Measurements from ENCODE around the gene APOBEC3B. TPM values are rescaled to one million over a fixed set of nuclear protein-coding genes. Genes with fewer than 3 reads are reported as not detected.
"Not testable (repeated sequence)": the region's sequence is repeated elsewhere in the genome, so short reads cannot be mapped to it uniquely, and the experiment has no call there.

Gene APOBEC3B
- total RNA-seq, 4 donors from 2014 or later, result 1.2 to 1.5 TPM; not detected in 2

DNA sequence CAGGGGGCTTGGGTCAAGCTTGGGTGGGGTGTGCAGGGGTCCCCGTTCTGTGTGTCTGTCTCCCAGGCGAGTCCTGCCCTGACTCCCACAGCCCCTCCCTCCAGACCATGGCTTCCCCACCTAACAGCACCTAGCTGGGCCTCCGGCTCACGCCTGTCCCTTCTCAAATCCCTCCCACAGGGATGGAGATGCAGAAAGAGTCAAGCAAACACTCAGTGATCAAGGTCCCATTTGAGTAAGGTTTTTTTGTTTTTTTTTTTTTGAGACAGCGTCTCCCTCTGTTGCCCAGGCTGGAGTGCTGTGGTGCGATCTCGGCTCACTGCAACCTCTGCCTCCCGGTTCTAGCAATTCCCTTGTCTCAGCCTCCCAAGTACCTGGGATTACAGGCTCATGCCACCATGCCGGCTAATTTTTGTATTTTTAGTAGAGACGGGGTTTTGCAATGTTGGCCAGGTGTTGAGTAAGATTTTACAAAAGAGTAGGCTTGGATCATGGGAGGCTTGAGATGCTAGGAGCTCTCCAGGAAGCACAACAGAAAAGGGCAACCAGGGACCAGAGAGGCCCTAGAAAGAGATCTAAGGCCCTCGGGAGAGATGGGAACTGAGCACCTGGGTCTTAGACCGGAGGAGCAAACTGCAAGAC is 44.5 kb downstream of the APOBEC3B start:
- no peaks in the 10 kb centered on the region for H3K36me3 ChIP-seq
- intact Hi-C loops (cut with DNase I; ENCODE audit: low total_unique reads), result no loop called here
- no peaks in the 10 kb centered on the region for H3K27me3 ChIP-seq
- no peaks in the 10 kb centered on the region for H3K9me3 ChIP-seq
- TF ChIP-seq POLR2A (IDR thresholded peaks at IDR 0.05), result no peak
- TF ChIP-seq, protein P1, sequence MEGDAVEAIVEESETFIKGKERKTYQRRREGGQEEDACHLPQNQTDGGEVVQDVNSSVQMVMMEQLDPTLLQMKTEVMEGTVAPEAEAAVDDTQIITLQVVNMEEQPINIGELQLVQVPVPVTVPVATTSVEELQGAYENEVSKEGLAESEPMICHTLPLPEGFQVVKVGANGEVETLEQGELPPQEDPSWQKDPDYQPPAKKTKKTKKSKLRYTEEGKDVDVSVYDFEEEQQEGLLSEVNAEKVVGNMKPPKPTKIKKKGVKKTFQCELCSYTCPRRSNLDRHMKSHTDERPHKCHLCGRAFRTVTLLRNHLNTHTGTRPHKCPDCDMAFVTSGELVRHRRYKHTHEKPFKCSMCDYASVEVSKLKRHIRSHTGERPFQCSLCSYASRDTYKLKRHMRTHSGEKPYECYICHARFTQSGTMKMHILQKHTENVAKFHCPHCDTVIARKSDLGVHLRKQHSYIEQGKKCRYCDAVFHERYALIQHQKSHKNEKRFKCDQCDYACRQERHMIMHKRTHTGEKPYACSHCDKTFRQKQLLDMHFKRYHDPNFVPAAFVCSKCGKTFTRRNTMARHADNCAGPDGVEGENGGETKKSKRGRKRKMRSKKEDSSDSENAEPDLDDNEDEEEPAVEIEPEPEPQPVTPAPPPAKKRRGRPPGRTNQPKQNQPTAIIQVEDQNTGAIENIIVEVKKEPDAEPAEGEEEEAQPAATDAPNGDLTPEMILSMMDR (IDR thresholded peaks at IDR 0.05), result no peak
- no peak overlapping the region for H3K4me3 ChIP-seq
- no peak overlapping the region for H3K27ac ChIP-seq
- DNase-seq, result no peak
- no peaks in the 10 kb centered on the region for H3K4me1 ChIP-seq

DNA sequence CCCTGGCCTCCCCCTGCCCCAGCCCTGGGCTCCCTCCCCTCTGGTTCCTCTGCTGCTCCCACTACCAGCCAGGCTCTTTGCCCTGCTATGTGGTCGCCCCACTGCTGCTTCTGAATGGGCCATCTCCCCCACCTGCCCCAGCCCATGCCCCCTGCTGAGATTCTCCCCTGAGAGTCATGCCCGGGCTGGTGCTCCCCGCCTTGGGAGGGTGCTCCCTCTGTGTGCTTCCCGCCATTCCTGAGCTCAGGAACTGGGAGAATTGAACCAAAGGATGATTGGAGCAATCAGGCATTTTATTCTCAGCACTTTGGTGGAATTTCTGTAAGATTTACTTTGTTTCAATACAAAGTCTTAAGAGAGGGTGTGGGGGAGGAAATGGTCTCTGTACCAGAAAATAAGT is 45.6 kb downstream of the APOBEC3B start:
- Histone ChIP-seq H3K4me1 (no peaks in the 10 kb centered on the region), H3K4me3 (no peak overlapping the region), H3K27ac (no peak overlapping the region), H3K27me3 (no peaks in the 10 kb centered on the region), H3K9me3 (no peaks in the 10 kb centered on the region), H3K36me3 (no peaks in the 10 kb centered on the region)
- DNase-seq, result no peak
- TF ChIP-seq, protein P1 (IDR thresholded peaks at IDR 0.05), result no peak
- TF ChIP-seq POLR2A (IDR thresholded peaks at IDR 0.05), result no peak
- intact Hi-C loops (cut with DNase I; ENCODE audit: low total_unique reads), result no loop called here

DNA sequence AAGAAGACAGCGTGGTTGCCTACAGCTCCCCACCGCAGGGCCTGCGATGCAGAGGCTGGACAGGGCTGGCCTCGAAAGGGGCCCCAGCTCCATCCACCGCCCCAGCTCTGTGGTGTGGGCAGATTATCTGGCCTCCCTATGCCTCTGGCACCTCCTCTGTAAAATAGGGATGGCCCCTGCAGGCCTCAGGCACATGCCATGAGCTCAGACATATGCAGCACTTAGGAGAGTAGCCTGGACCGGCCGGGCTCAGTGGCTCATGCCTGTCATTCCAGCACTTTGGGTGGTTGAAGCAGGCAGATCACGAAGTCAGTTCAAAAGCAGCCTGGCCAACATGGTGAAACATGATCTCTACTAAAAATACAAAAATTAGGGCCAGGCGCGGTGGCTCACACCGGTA is 46.1 kb downstream of the APOBEC3B start:
- intact Hi-C loops (cut with DNase I; ENCODE audit: low total_unique reads), result no loop called here
- H3K4me1 ChIP-seq, result no peaks in the 10 kb centered on the region

DNA sequence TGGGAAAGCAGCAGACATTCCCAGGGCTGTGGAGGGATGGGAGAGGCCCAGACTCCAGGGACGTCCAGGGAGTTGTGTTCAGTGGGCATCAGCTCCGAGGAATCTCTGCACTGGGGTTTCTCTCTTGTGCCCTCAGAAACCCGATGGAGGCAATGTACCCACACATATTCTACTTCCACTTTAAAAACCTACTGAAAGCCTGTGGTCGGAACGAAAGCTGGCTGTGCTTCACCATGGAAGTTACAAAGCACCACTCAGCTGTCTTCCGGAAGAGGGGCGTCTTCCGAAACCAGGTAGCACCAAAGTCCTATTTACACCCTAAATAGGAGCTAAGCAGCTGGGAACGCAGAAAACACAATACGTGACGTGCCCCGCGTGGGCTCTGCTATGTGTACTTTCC is 47.1 kb downstream of the APOBEC3B start:
- H3K4me3 ChIP-seq, result no peak overlapping the region
- TF ChIP-seq, protein P1 (IDR thresholded peaks at IDR 0.05), result no peak
- no peak for TF ChIP-seq POLR2A (IDR thresholded peaks at IDR 0.05)
- no peak overlapping the region for H3K27ac ChIP-seq
- no peaks in the 10 kb centered on the region for H3K9me3 ChIP-seq
- H3K27me3 ChIP-seq, result no peaks in the 10 kb centered on the region
- H3K36me3 ChIP-seq, result no peaks in the 10 kb centered on the region
- DNase-seq, result no peak
- H3K4me1 ChIP-seq, result no peaks in the 10 kb centered on the region
- intact Hi-C loops (cut with DNase I; ENCODE audit: low total_unique reads), result no loop called here

More for the DNA sequence above, 46.1 kb downstream of the APOBEC3B start:
- Histone ChIP-seq H3K9me3 (no peaks in the 10 kb centered on the region), H3K27me3 (no peaks in the 10 kb centered on the region), H3K27ac (no peak overlapping the region), H3K4me3 (no peak overlapping the region), H3K36me3 (no peaks in the 10 kb centered on the region)
- TF ChIP-seq POLR2A (IDR thresholded peaks at IDR 0.05), result no peak
- TF ChIP-seq, protein P1 (IDR thresholded peaks at IDR 0.05), result no peak
- no peak for DNase-seq

DNA sequence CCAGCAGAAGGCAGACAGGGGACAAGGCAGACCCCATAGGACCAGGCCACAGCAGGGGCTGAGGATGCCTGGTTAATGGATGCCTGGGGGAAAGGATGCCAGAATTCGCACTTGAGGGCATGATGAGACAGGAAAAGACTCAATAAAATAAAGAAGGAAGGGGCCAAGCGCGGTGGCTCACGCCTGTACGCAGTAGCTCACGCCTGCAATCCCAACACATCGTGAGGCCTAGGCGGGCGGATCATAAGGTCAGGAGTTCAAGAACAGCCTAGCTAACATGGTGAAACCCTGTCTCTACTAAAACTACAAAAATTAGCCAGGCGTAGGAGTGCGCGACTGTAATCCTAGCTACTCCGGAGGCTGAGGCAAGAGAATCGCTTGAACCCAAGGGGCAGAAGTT is 48.6 kb downstream of the APOBEC3B start:
- no peak for DNase-seq
- Histone ChIP-seq H3K36me3 (no peaks in the 10 kb centered on the region), H3K27ac (no peak overlapping the region), H3K4me3 (no peak overlapping the region), H3K27me3 (no peaks in the 10 kb centered on the region), H3K4me1 (no peaks in the 10 kb centered on the region), H3K9me3 (no peaks in the 10 kb centered on the region)
- TF ChIP-seq POLR2A (IDR thresholded peaks at IDR 0.05), result no peak
- TF ChIP-seq, protein P1 (IDR thresholded peaks at IDR 0.05), result no peak
- intact Hi-C loops (cut with DNase I; ENCODE audit: low total_unique reads), result no loop called here

DNA sequence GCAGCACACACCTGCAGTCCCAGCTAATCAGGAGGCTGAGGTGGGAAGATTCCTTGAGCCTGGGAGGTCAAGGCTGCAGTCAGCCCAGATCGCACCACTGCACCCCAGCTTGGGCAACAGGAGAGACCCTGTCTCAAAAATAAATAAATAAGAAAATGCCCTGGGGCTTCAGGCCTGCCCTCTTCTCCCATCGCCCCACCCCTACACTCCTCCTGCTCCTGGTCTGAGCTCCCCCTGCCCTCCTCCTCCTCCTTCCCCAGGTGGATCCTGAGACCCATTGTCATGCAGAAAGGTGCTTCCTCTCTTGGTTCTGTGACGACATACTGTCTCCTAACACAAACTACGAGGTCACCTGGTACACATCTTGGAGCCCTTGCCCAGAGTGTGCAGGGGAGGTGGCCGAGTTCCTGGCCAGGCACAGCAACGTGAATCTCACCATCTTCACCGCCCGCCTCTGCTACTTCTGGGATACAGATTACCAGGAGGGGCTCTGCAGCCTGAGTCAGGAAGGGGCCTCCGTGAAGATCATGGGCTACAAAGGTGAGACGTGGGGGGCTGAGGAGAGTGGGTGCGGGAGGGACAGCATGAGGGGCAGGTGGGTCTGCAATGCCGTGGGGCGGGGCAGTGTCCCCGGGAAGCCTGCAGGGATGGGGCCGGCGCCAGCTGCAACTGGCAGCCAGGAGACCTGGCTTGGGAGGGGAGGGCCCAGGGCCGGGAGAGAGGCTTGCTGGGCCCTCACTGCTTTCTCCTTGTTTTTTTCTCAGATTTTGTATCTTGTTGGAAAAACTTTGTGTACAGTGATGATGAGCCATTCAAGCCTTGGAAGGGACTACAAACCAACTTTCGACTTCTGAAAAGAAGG is 49.5 kb downstream of the APOBEC3B start:
- H3K27ac ChIP-seq; H3K4me1 ChIP-seq; intact Hi-C loops (cut with DNase I; ENCODE audit: low total_unique reads); H3K9me3 ChIP-seq; H3K27me3 ChIP-seq; DNase-seq; H3K36me3 ChIP-seq; H3K4me3 ChIP-seq: not testable (repeated sequence)

DNA sequence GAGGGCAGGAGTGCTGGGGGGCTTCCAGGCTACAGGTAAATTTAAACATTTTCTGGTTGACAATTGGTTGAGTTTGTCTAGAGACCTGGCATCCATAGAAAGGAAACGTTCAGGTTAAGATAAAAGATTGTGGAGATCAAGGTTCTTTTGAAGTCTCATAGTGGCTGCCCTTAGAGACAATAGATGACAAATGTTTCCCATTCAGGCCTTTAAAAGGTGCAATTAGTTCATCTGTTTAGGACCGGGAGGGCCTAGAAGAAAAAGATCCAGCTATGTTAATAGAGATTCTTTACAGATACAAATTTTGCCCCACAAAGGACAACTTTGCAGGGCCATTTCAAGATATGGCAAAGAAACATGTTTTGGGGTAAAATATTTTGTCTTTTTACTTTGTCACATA is 54.9 kb downstream of the APOBEC3B start:
- H3K27ac ChIP-seq; DNase-seq; H3K36me3 ChIP-seq; intact Hi-C loops (cut with DNase I; ENCODE audit: low total_unique reads); H3K9me3 ChIP-seq; H3K27me3 ChIP-seq; H3K4me3 ChIP-seq; H3K4me1 ChIP-seq: not testable (repeated sequence)

Data from uterus (tissue), 4 donors.